ENCODE results near the gene CDC14B.

DNA sequence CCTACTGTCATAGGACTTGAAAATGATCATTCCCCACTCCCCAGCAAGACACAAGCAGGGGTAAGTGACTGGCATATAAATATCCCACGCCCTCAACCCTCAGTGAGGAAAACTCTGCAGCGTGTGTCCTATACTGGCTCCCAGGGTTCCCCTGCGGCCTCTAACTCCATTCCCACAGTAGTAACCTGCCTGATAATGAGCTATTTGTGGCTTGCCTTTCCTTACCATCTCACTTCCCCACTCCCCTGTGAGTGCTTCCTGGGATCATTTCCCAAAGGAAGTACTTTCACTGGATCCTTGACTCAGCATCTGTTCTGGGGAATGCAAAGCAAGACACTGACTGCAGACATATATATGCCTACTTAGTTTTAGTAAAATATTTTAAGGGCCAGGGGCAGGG is 14.3 kb downstream of the CDC14B start:
- TF ChIP-seq, protein P1, sequence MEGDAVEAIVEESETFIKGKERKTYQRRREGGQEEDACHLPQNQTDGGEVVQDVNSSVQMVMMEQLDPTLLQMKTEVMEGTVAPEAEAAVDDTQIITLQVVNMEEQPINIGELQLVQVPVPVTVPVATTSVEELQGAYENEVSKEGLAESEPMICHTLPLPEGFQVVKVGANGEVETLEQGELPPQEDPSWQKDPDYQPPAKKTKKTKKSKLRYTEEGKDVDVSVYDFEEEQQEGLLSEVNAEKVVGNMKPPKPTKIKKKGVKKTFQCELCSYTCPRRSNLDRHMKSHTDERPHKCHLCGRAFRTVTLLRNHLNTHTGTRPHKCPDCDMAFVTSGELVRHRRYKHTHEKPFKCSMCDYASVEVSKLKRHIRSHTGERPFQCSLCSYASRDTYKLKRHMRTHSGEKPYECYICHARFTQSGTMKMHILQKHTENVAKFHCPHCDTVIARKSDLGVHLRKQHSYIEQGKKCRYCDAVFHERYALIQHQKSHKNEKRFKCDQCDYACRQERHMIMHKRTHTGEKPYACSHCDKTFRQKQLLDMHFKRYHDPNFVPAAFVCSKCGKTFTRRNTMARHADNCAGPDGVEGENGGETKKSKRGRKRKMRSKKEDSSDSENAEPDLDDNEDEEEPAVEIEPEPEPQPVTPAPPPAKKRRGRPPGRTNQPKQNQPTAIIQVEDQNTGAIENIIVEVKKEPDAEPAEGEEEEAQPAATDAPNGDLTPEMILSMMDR (conservative IDR thresholded peaks at IDR 0.05; ENCODE audit: low read depth, low read length): no peak
- no peak for TF ChIP-seq EZH2 (IDR thresholded peaks at IDR 0.05; ENCODE audit: low read length, unreplicated experiment)
- TF ChIP-seq EZH2phosphoT487 (IDR thresholded peaks at IDR 0.05; ENCODE audit: borderline replicate concordance, low read length): no peak

Measured in PC-3 (cell line).